ENCODE measurements around the gene H2BK1. TPM values are rescaled to one million over a fixed set of nuclear protein-coding genes. Genes with fewer than 3 reads are reported as not detected.

The H2BK1 gene
- total and polyA plus RNA-seq, 2 of the 13 experiments (the other 11 are each of a cell fraction or from before 2014, with no cell fraction given) = not detected

DNA sequence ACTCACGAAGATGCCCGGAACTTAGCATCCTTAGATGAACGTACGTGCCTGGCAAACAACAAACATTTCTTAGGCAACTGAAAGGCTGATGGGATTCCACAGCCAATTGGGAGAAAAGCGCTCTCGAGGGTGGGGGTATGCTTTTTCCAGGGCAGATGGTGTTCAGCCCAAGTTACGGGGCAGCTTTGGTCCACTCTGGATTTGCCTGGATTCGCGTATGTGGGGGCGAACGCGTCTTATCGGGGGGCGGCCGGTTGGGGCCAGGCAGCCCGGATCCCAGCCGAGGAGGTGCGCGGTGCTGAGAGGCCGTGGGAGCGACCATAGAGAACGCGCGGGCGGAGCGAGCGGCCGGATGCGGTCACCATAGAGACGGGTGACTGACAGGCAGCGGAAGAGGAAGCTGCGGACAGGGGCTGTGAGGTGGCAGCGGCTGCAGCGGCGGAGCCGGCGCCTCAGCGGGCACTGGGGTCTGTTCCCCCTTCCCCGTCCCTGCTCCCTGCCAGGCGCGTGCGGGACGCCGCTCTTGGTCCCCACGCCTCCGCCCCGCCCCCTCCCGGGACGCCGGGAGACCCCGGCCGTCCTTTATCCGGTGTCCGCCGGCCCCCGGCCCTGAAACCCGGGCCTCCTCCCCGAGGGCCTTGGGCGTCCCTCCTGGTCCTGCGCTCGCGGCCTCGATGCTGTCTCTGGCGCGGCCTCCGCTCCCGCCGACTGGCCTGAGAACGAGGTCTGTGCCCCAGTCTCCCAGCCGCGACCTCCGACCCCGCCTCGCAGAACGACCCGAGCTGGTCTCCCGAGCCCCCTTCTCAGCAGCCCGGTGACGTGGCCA lies 22.0 kb upstream of the H2BK1 start, which contains the start of gene CHPF2 (continued):
- no peak for TF ChIP-seq ZNF30 (CRISPR knock-in tag; IDR thresholded peaks at IDR 0.05)
- no peak for TF ChIP-seq EED (CRISPR knock-in tag; IDR thresholded peaks at IDR 0.05)
- no peak for TF ChIP-seq MAFK (conservative IDR thresholded peaks at IDR 0.05 in 1 of 2, IDR thresholded peaks at IDR 0.05 in 1 of 2; ENCODE audit: low read length in 2 of 2)
- no peak for TF ChIP-seq ZNF790 (CRISPR knock-in tag; IDR thresholded peaks at IDR 0.05; ENCODE audit: borderline replicate concordance)
- TF ChIP-seq, protein P1, sequence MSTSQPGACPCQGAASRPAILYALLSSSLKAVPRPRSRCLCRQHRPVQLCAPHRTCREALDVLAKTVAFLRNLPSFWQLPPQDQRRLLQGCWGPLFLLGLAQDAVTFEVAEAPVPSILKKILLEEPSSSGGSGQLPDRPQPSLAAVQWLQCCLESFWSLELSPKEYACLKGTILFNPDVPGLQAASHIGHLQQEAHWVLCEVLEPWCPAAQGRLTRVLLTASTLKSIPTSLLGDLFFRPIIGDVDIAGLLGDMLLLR (CRISPR knock-in tag; IDR thresholded peaks at IDR 0.05) = no peak
- TF ChIP-seq ZNF883 (CRISPR knock-in tag; IDR thresholded peaks at IDR 0.05; ENCODE audit: not compliant biosample characterization) = no peak
- TF ChIP-seq, protein P2, sequence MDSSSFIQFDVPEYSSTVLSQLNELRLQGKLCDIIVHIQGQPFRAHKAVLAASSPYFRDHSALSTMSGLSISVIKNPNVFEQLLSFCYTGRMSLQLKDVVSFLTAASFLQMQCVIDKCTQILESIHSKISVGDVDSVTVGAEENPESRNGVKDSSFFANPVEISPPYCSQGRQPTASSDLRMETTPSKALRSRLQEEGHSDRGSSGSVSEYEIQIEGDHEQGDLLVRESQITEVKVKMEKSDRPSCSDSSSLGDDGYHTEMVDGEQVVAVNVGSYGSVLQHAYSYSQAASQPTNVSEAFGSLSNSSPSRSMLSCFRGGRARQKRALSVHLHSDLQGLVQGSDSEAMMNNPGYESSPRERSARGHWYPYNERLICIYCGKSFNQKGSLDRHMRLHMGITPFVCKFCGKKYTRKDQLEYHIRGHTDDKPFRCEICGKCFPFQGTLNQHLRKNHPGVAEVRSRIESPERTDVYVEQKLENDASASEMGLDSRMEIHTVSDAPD (CRISPR knock-in tag; IDR thresholded peaks at IDR 0.05) = no peak
- no peak for TF ChIP-seq AHR (CRISPR knock-in tag; IDR thresholded peaks at IDR 0.05)
- TF ChIP-seq SNRNP70 (IDR thresholded peaks at IDR 0.05; ENCODE audit: low read depth, low read length) = no peak
- no peak for TF ChIP-seq ZNF615 (CRISPR knock-in tag; IDR thresholded peaks at IDR 0.05; ENCODE audit: borderline replicate concordance)
- no peak for TF ChIP-seq ATAD3A (CRISPR knock-in tag; IDR thresholded peaks at IDR 0.05)
- TF ChIP-seq ASH2L (IDR thresholded peaks at IDR 0.05; ENCODE audit: insufficient read length, low read depth, low read length) = peak; percentile 41
- TF ChIP-seq REPIN1 (CRISPR knock-in tag; IDR thresholded peaks at IDR 0.05; ENCODE audit: borderline replicate concordance, low read depth) = no peak
- no peak for TF ChIP-seq HMG20B (CRISPR knock-in tag; conservative IDR thresholded peaks at IDR 0.05)
- TF ChIP-seq TSC22D2 (CRISPR knock-in tag; IDR thresholded peaks at IDR 0.05; ENCODE audit: borderline replicate concordance) = no peak
- TF ChIP-seq, protein P3, sequence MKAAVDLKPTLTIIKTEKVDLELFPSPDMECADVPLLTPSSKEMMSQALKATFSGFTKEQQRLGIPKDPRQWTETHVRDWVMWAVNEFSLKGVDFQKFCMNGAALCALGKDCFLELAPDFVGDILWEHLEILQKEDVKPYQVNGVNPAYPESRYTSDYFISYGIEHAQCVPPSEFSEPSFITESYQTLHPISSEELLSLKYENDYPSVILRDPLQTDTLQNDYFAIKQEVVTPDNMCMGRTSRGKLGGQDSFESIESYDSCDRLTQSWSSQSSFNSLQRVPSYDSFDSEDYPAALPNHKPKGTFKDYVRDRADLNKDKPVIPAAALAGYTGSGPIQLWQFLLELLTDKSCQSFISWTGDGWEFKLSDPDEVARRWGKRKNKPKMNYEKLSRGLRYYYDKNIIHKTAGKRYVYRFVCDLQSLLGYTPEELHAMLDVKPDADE (CRISPR knock-in tag; IDR thresholded peaks at IDR 0.05) = no peak
- peak; percentile 55 for TF ChIP-seq ISL2 (CRISPR knock-in tag; IDR thresholded peaks at IDR 0.05)
- TF ChIP-seq MXI1 (IDR thresholded peaks at IDR 0.05; ENCODE audit: borderline replicate concordance, low read depth, low read length) = peak; percentile 76; the same call in 2 of the 3 replicates
- peak; percentile 67 for TF ChIP-seq SP2 (CRISPR knock-in tag; IDR thresholded peaks at IDR 0.05)
- no peak for TF ChIP-seq ZKSCAN1 (IDR thresholded peaks at IDR 0.05; ENCODE audit: low read length)
- no peak for TF ChIP-seq SIX1 (CRISPR knock-in tag; IDR thresholded peaks at IDR 0.05; ENCODE audit: borderline replicate concordance)
- TF ChIP-seq AKAP8 (CRISPR knock-in tag; IDR thresholded peaks at IDR 0.05) = peak; percentile 29; the same call in 1 of the 2 replicates
- no peak for TF ChIP-seq STAG1 (CRISPR knock-in tag; IDR thresholded peaks at IDR 0.05)
- no peak for TF ChIP-seq ZNF678 (CRISPR knock-in tag; IDR thresholded peaks at IDR 0.05)
- TF ChIP-seq, protein P4, sequence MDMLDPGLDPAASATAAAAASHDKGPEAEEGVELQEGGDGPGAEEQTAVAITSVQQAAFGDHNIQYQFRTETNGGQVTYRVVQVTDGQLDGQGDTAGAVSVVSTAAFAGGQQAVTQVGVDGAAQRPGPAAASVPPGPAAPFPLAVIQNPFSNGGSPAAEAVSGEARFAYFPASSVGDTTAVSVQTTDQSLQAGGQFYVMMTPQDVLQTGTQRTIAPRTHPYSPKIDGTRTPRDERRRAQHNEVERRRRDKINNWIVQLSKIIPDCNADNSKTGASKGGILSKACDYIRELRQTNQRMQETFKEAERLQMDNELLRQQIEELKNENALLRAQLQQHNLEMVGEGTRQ (IDR thresholded peaks at IDR 0.05; ENCODE audit: low read depth, low read length) = no peak
- TF ChIP-seq, protein P4 (CRISPR knock-in tag; IDR thresholded peaks at IDR 0.05; ENCODE audit: borderline replicate concordance) = no peak; the same call in 1 of the 2 replicates
